Peyer's patch (tissue), 4 donors: ENCODE data around the gene CXCL3. TPM values are rescaled to one million over a fixed set of nuclear protein-coding genes. Genes with fewer than 3 reads are reported as not detected.

Source experiments
- DNase-seq, 3 donors: peaks; one replicate each; pipeline ENCODE4 v3.0.0-alpha.2; 2017 to 2019
- H3K27ac ChIP-seq, 4 donors: fragments of 200-600 bp; sonication (generic); one replicate each; pipeline ENCODE4 v1.5.1; 2016 to 2019
- H3K27me3 ChIP-seq, 2 donors: fragments of 200-600 bp; sonication (generic); one replicate each; pipeline ENCODE4 v1.5.1; 2019
- H3K36me3 ChIP-seq, 3 donors: fragments of 200-600 bp; sonication (generic); one replicate each; pipeline ENCODE4 v1.5.1; 2016 to 2019
- H3K4me1 ChIP-seq, 4 donors: fragments of 200-600 bp; sonication (generic); one replicate each; pipeline ENCODE4 v1.5.1; 2016 to 2019
- H3K4me3 ChIP-seq, 4 donors: fragments of 200-600 bp; sonication (generic); 1 replicate in 3 of 4; 2 replicates in 1 of 4; pipeline ENCODE4 v1.5.1; 2016 to 2019; ENCODE audit warnings: mild to moderate bottlenecking in 1 of 4
- H3K9me3 ChIP-seq, 4 donors: fragments of 200-600 bp; sonication (generic); one replicate each; pipeline ENCODE4 v1.5.1; 2016 to 2019; ENCODE audit warnings: mild to moderate bottlenecking in 1 of 4
- POLR2A ChIP-seq, 2 donors: fragments of 450-650 bp; IDR thresholded peaks; one replicate each; pipeline ENCODE4 v1.5.1; 2017; ENCODE audit warnings: antibody characterized with exemption in 2 of 2, mild to moderate bottlenecking in 2 of 2, moderate library complexity in 2 of 2
- small RNA-seq, 2 donors: library from RNA; depleted of rRNA; stranded (forward); fragments of <200 nt; gene quantifications; one replicate each; pipeline ENCODE3, GENCODE V24; 2016
- total RNA-seq, 4 donors: library from RNA; depleted of rRNA; stranded (reverse); fragments of >200 nt; gene quantifications; one replicate each; pipeline ENCODE4 v1.1.0, GENCODE V29; 2016
- TF ChIP-seq, protein P1 (sequence below), 6 experiments: fragments of 450-650 bp in 4 of 6; fragments of 200-600 bp in 2 of 6; sonication (generic) in 1 of 6; IDR thresholded peaks; one replicate each; pipeline ENCODE4 v1.5.1; 2017 to 2019; ENCODE audit warnings: antibody characterized with exemption in 6 of 6, mild to moderate bottlenecking in 3 of 6, moderate library complexity in 1 of 6

Gene CXCL3
- total RNA-seq, 4 donors from 2014 or later, result 1.5 to 3.3 (median 2.2) TPM

DNA sequence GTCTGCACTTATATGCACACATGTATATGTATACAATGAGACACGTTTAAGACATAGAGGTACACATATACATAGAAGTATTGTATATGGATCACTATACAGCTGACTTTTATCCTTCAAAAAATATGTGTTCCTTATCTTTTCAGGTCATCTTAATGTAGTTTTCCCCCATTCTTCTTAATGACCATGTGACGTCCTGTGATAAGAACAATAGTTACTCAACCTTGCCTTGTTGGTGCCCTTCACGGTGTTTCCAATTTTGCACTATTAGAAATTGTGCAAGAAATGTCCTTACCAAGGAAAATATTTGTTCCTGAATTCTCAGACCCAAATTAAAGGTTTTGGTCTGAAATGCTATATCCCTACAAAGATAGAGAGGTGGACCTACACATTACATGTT, 49.5 kb downstream of the CXCL3 start:
- H3K36me3 ChIP-seq, result no peaks in the 10 kb centered on the region
- no peak overlapping the region for H3K4me3 ChIP-seq
- no peak for TF ChIP-seq POLR2A (IDR thresholded peaks at IDR 0.05)
- TF ChIP-seq, protein P1, sequence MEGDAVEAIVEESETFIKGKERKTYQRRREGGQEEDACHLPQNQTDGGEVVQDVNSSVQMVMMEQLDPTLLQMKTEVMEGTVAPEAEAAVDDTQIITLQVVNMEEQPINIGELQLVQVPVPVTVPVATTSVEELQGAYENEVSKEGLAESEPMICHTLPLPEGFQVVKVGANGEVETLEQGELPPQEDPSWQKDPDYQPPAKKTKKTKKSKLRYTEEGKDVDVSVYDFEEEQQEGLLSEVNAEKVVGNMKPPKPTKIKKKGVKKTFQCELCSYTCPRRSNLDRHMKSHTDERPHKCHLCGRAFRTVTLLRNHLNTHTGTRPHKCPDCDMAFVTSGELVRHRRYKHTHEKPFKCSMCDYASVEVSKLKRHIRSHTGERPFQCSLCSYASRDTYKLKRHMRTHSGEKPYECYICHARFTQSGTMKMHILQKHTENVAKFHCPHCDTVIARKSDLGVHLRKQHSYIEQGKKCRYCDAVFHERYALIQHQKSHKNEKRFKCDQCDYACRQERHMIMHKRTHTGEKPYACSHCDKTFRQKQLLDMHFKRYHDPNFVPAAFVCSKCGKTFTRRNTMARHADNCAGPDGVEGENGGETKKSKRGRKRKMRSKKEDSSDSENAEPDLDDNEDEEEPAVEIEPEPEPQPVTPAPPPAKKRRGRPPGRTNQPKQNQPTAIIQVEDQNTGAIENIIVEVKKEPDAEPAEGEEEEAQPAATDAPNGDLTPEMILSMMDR (IDR thresholded peaks at IDR 0.05), result no peak
- no peak overlapping the region for H3K27ac ChIP-seq
- no peak for DNase-seq
- no peaks in the 10 kb centered on the region for H3K4me1 ChIP-seq
- H3K9me3 ChIP-seq, result no peaks in the 10 kb centered on the region
- H3K27me3 ChIP-seq, result no peaks in the 10 kb centered on the region

DNA sequence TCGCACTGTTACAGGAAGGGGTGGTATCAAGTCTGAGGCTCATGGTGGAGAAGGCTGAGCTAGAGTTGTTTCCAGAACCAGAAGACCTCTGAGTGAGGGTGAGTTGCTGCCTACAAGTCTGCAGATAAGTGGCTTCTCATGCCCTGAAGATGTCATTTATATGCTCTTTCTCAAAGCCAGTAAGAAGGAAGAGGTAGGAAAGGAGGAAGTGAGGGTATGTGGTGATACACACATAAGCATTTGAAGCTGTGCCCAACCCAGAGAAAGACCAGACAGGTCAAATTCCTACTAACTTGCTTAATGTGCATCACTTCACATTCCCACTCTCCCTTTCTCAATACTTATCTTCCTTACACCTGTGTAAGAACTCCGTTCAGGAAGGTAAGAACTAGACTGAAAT, 50.4 kb downstream of the CXCL3 start, which contains the start of gene PPBP:
Gene PPBP (minus strand): TSS at position 130 of the 400 bp plus-strand sequence. CDS start 87 bp downstream, at position 43.
- Histone ChIP-seq H3K4me3 (no peak within 1 kb of the TSS), H3K27me3 (no peaks in the 10 kb centered on the region), H3K9me3 (no peaks in the 10 kb centered on the region), H3K4me1 (no peaks in the 10 kb centered on the region), H3K36me3 (no peaks in the 10 kb centered on the region), H3K27ac (no peak within 1 kb of the TSS)
- TF ChIP-seq, protein P1 (IDR thresholded peaks at IDR 0.05), result no peak
- TF ChIP-seq POLR2A (IDR thresholded peaks at IDR 0.05), result no peak
- no peak for DNase-seq

Small RNA genes lying within 50 kb of the gene (small RNA-seq; reads per million reads assigned to genes)
- gene RN7SL218P, result 0 reads per million in 2 donors

Other genes starting within 250 kb of the CXCL3 start
- gene CXCL6, start 202.0 kb downstream of the CXCL3 start, total RNA-seq, result 1 to 10 TPM in 1 of 4 donors, not detected in 3; 1.6 TPM
- gene PF4V1, start 185.4 kb downstream of the CXCL3 start, total RNA-seq, result not detected
- gene CXCL1, start 169.3 kb downstream of the CXCL3 start, total RNA-seq, result 10 to 100 TPM in 1 of 4 donors, 1 to 10 TPM in 3; 4.1 to 69.3 (median 6.8) TPM
- gene PF4, start 56.7 kb downstream of the CXCL3 start, total RNA-seq, result not detected
- gene PPBP, start 50.5 kb downstream of the CXCL3 start, total RNA-seq, result not detected
- not detected for gene CXCL5, start 40.0 kb downstream of the CXCL3 start, total RNA-seq
- gene CXCL2, start 60.5 kb upstream of the CXCL3 start, total RNA-seq, result 10 to 100 TPM in 2 of 4 donors, 1 to 10 TPM in 2; 8.0 to 27.2 (median 9.9) TPM
- 10 to 100 TPM; 11.8 to 17.1 (median 14.9) TPM for gene MTHFD2L, start 119.4 kb upstream of the CXCL3 start, total RNA-seq